Activated gamma-delta T cell (primary cell): ENCODE data around the gene JMJD1C.

Source experiments
- DNase-seq: peaks from one replicate; lab custom pipeline; 2025; lab: John Stamatoyannopoulos, UW

JMJD1C gene

DNA sequence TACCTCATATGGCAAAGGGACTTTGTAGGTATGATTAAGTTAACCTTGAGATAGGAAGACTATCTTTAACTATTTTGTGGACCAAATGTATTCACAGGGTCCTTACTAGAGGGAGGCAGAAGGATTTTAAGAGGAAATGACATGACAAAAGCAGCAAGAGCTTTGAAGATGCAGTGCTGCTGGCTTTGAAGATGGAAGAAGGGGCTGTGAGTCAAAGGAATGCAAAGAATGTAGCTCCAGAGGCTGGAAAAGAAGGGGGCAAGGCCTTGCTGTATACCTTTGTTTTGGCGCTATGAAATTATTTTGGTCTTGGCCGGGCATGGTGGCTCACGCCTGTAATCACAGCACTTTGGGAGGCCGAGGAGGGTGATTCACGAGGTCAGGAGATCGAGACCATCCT is 335.9 kb downstream of the JMJD1C start:
- DNase-seq, result no peak

GRCh38 chr10:63128443-63128842 is 337.3 kb downstream of the JMJD1C start:
- no peak for DNase-seq

- DNase-seq, result no peak
These were observed 340.3 kb downstream of the JMJD1C start for GRCh38 chr10:63125459-63125858.

GRCh38 chr10:63123727-63124362 is 341.9 kb downstream of the JMJD1C start:
- no peak for DNase-seq

- DNase-seq, result no peak
These were observed 345.2 kb downstream of the JMJD1C start for GRCh38 chr10:63120554-63120953.

- no peak for DNase-seq
These were observed 346.7 kb downstream of the JMJD1C start for GRCh38 chr10:63119041-63119440.
